ENCODE results near the gene TMEM248.
"Not testable (repeated sequence)": the region's sequence is repeated elsewhere in the genome, so short reads cannot be mapped to it uniquely, and the experiment has no call there.

Gene TMEM248

GRCh38 chr7:66950763-66951162 lies 29.7 kb downstream of the TMEM248 start:
- no peak for DNase-seq (ENCODE audit: low read depth)

GRCh38 chr7:66952343-66953043 lies 31.5 kb downstream of the TMEM248 start:
- no peak for DNase-seq (ENCODE audit: low read depth)

DNA sequence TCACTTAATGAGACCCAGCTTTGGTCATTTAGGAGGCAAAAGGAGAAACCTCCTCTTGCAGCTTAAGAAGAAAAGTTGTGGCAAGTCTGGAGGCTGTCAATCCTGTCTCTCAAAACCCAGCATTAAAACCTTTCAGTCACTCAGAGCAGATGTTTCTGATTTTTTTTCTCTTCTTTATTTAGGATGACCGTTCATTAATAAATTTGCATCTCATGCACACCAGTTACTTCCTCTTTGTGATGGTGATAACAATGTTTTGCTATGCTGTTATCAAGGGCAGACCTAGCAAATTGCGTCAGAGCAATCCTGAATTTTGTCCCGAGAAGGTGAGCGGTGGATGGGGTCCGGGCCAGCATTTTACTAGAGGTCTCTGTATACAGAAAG lies 32.0 kb downstream of the TMEM248 start:
- no peak for DNase-seq (ENCODE audit: low read depth)

DNA sequence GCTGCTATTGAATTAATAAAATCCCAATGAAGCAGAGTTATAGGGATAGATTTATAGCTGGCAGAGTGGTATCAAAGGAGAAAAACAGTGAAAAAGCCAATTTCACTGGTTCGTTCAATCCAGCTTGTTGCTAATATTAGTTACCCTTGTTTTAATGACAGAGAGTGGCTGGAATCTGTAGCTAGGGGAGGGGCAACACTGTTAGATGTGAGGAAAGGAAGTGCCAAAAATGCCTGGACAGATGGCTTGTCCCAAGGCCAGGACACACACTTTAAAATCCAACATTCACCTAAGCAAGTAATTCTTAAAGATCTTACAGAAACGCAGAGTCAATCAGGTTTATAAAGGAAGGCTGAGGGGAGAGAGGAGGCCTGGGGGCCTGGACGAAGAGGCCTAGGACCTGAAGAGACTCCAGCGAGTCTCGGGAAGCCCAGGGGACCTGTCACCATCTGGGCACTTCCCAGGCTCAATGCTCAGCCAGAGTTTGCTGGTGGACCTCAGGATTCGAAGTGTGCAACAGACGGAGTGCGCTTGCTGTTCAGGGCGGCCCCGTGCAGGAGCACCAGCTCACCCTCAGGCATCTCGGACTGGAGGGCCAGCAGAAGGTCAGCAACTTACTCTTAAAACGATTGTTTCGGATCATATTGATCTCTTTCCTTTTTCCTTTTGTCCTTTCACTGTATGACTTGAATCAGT lies 36.7 kb downstream of the TMEM248 start:
- no peak for DNase-seq (ENCODE audit: low read depth)

DNA sequence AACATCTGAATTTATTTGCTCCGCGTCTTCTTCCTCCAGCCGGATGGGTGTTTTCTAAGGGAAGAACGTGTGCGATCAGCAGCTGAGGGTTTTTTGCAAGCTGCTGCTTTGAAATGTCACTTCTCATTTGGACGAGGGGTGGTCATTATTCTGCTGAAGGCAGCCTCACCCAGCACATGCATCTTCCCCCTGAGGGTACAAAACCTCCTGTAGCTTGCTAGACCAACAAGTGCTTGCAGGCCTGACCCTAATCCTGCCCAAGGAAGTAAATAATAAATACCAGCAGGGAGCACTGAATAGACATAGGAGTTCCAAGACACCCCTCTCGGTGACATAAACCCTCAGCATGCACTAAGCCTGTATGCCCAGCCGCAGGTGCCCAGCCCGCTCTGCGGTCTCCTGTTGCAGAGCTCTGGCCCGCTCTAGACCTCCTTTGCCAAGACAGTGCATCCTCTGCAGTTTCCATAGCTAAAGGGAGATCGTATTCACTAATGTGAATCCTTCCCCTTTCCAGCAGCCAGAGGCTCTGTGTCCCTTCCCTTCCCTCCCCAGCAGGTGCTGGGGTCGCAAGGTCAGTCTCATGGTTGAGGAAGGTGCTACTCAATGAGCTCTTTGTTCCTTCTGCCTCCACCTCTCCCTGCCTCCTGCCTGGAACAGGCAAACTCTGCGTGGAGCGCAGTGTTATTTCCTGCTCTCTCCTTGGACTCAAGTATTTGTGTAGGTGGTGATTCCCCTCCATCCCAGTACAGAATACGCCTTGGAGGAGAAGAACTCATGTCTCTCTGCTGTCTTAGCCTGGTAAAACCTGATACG lies 37.7 kb downstream of the TMEM248 start:
- no peak for DNase-seq (ENCODE audit: low read depth)

DNA sequence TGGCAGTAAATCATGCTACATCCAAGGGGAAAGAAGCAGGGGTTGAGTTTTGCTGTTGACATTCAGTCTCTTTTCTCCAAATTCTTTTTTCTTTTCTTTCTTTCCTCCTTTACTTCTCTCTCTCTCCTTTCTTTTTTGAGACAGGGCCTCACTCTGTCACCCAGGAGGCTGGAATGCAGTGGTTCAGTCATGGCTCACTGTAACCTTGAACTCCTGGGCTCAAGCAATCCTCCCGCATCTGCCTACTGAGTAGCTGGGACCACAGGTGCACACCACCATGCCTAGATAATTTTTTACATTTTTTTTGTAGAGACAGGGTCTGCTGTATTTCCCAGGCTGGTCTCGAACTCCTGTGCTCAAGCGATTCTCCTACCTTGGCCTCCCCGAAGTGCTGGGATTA lies 39.2 kb downstream of the TMEM248 start:
- DNase-seq (ENCODE audit: low read depth), result no peak

GRCh38 chr7:66961096-66961495 lies 40.1 kb downstream of the TMEM248 start:
- DNase-seq (ENCODE audit: low read depth), result no peak

DNA sequence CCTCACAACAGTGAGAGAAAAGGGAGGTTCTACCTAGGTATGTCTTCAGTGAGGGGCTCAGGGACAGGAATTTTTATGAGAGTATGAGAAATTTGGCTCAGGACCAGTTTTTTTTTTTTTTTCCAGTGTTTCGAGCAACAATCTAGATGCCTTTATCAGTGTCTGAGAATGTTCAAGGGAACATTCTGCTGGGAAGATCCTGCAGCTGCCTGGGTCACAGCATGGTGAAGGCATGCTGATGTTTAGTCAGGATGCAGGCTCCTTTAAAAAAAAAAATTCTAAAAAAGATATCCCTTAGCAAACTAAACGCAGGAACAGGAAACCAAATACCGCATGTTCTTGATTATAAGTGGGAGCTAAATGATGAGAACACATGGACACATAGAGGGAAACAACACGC lies 43.4 kb downstream of the TMEM248 start:
- DNase-seq (ENCODE audit: low read depth), result no peak

GRCh38 chr7:66967029-66967428 lies 46.0 kb downstream of the TMEM248 start:
- DNase-seq (ENCODE audit: low read depth), result no peak

DNA sequence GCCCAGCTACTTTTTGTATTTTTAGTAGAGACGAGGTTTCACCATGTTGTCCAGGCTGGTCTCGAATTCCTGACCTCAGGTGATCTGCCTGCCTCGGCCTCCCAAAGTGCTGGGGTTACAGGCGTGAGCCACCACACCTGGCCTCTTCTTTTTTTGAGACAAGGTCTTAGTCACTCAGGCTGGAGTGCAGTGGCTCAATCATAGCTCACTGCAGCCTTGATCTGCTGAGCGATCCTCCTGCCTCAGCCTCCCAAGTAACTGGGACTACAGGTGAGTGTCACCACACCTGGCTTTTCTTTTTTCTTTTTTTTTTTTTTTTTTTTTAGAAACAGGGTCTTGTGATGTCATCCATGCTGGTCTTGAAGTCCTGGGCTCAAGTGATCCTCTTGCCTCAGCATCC lies 48.0 kb downstream of the TMEM248 start:
- DNase-seq (ENCODE audit: low read depth), result not testable (repeated sequence)

GRCh38 chr7:66970310-66970709 lies 49.3 kb downstream of the TMEM248 start:
- DNase-seq (ENCODE audit: low read depth), result no peak

GRCh38 chr7:66974986-66975590 lies 54.1 kb downstream of the TMEM248 start:
- no peak for DNase-seq (ENCODE audit: low read depth)

DNA sequence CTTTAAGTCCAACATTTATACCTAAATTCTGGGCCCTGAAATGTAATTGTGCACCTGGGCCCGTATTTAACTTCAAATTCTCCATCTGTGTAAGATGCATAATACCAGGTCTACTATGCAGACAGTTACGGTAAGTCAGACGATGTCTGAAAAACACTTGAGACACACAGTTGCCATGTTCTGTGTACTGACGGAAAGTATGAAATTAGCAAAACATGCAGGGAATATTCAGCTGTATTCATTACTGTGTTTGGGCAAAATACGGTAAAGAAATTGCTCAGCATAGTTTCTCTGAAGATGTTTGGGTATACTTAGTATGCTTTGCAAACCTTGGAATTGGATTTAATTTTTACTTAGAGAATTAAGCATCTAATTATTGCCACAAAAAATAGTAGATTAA lies 57.3 kb downstream of the TMEM248 start:
- not testable (repeated sequence) for DNase-seq (ENCODE audit: low read depth)

DNA sequence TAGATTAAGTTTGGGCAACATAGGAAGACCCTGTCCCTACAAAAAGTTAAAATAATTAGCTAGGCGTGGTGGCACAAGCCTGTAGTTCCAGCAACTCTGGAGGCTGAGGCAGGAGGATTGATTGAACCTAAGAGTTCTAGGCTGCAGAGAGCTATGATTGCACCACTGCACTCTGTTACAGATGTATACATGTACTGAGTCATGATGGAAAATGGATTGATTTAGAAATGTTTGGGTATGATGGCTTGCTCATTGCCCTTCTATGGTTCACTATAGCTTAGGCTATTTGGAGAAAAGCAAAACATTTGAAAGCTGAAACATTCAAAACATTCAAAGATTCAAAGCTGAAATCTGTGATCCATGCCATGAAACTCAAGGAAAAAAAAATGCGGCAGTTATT lies 58.0 kb downstream of the TMEM248 start:
- DNase-seq (ENCODE audit: low read depth), result not testable (repeated sequence)

GRCh38 chr7:66980336-66980735 lies 59.3 kb downstream of the TMEM248 start:
- not testable (repeated sequence) for DNase-seq (ENCODE audit: low read depth)

GRCh38 chr7:66989552-66989951 lies 68.5 kb downstream of the TMEM248 start:
- not testable (repeated sequence) for DNase-seq (ENCODE audit: low read depth)

DNA sequence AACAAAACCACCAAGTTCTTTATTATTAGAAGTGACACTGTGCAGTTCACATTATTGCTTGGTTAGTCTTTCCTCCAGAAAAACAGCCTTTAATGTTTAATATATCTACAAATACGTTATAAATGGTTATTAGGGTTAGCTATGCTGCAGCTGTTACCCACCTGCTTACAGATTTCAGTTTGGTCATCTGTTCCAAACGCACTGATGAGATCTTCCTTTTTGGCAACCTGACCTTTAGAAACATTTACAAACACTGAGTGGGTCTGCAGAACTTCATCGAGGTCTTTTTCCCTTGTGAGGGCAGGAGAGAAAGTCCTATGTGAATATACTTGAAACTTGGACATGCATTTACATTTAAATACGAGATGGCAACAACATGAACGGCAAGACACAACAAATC lies 73.0 kb downstream of the TMEM248 start:
- not testable (repeated sequence) for DNase-seq (ENCODE audit: low read depth)

DNA sequence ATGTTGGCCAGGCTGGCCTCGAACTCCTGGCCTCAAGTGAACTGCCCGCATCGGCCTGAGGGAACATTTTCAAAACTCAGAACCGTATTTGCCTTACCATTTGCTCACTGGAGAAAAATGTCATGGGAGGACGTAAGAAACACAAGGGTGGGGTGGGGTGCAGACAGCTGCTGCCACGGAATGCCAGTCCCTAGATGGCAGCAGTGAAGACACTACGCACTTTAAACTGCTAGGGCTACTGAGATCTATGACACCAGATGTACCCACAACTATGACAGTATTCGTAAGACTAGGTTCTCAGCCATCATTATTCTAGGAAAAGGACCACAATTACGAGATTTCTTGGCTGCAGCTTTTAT lies 73.6 kb downstream of the TMEM248 start:
- DNase-seq (ENCODE audit: low read depth), result peak; percentile 21

DNA sequence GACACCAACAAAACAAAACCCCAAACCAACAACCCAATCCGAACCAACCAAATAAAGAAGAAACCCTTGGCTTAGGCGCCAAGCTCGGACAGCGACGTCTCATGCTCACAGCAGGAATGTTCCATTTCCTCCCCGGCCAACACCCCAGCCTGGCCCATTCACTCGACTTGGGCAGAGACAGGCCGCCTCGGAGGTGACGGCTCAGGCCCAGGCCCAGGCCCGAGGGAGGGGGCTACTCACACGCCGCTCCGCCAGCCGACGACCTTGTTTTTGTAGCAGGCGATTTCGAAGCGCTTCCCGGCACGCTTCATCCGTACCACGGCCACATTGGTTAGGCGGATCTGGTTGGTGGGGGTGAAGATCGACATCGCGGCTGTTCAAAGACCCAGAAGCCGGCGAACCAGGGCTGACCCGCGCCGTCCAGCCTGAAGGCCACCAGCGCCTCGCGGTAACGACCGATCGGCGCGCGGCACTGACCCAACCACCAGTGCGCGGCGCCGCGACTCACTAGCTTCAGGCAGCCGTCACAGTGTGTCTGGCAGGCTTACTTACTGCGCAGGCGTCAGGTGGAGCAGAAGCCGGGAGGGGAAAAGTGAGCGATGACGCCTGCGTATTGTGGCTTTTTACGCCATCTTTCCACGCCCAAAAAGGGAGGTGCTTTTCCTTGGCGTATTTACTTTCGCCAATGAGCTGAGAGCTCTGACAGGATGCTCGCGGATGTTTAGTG lies 74.2 kb downstream of the TMEM248 start, which contains the start of gene SBDS:
TSS of gene SBDS (minus strand) at position 537 of the 727 bp plus-strand sequence. CDS start at position 368, 169 bp downstream.
- peak; percentile 90 for DNase-seq (ENCODE audit: low read depth)

- peak; percentile 96 for DNase-seq (ENCODE audit: low read depth)
These were observed 75.6 kb downstream of the TMEM248 start, which contains the start of gene TYW1 for GRCh38 chr7:66996444-66997191. Gene TYW1, plus strand, starts transcription at chr7:66996833. Its CDS starts 146 bp downstream, at chr7:66996979.

All from T-helper 22 cell (primary cell).